LNCaP clone FGC (cell line): ENCODE measurements around the gene CDH16.

Source experiments
- DNase-seq: peaks from one replicate; pipeline ENCODE4 v3.0.0-alpha.2; 2011; ENCODE audit warnings: low read depth
- H3K4me3 ChIP-seq: 2 replicates; pipeline ENCODE4 v1.5.1; 2011; ENCODE audit warnings: mild to moderate bottlenecking, low read depth, low read length, control low read depth
- CTCF ChIP-seq: IDR thresholded peaks from 2 replicates; pipeline ENCODE4 v1.5.1; 2012; ENCODE audit warnings: mild to moderate bottlenecking; ENCODE audit not compliant: control insufficient read depth, insufficient read depth; ENCODE audit errors: extremely low read depth

CDH16 gene

GRCh38 chr16:66920924-66921680, 2.4 kb upstream of the CDH16 start:
- DNase-seq: no peak
- no peak overlapping the region for H3K4me3 ChIP-seq
- no peak for TF ChIP-seq CTCF

DNA sequence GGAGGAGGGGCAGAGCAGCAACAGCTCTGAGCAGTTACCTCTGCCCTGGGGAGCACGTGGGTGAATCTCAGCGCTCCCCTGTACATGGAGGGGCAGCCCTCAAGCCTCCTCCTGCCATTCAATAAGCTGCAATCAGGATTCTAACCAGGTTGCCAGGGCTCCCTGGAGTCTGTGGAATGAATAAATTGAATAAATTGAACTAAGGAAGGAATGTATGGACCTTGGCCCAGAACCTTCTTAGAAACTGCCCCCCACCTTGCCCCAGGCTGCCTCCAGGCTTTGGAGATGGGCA, 1.6 kb upstream of the CDH16 start:
- no peak for TF ChIP-seq CTCF
- H3K4me3 ChIP-seq: no peak overlapping the region
- DNase-seq: no peak

- no peak overlapping the region for H3K4me3 ChIP-seq
- DNase-seq: no peak
- TF ChIP-seq CTCF: no peak
Observed at GRCh38 chr16:66919569-66920298, 1.0 kb upstream of the CDH16 start.

DNA sequence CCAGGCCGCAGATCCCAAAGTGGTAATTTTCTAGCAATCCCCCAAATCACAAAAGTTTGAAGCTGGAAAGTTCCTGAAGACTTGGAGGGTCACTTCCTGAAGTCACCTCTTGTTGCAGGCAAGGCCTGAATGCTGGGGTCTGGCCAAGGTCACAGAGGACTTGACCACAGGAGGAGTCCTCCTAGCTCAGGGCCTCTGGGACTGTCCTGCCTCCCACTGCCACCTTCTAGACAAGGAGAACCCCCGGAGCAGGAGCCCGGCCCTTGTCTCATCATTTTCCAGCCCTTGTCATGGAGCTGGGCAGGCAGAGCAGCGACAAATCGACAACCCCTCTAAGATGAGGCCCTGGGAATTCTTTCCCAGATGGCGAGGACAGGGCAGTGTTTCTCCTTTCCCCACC, 330 bp downstream of the CDH16 start:
- no peak for DNase-seq
- TF ChIP-seq CTCF: no peak
- no peak overlapping the region for H3K4me3 ChIP-seq

DNA sequence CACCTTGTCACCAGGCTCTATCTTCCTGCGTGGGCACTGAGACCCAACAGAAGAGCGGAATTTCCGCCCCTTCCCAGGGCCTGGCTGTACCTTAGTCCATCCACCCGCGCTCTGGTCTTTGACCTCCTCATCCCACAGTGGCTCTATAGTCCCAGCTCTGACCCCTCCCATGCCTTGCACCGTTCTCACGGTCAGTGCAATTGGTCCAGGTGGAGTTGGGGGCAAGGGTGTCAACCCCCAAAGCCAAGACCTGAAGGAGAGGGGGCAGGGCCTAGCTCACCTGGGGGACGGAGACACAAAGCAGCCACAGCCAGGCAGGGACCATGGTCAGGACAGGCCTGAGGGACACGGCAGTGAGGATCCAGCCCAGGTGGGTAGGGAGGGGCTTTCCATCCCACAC, 944 bp downstream of the CDH16 start:
- no peak for DNase-seq
- no peak for TF ChIP-seq CTCF
- no peak overlapping the region for H3K4me3 ChIP-seq

- DNase-seq: no peak
- TF ChIP-seq CTCF: no peak
- H3K4me3 ChIP-seq: no peak overlapping the region
Observed at GRCh38 chr16:66916518-66916917, 2.2 kb downstream of the CDH16 start.
